Astrocyte (in vitro differentiated cells and primary cell): Measurements from ENCODE around the gene LCN10.

Source experiments
- EZH2 ChIP-seq: IDR thresholded peaks from 2 replicates; pipeline ENCODE4 v1.6.1; 2012; ENCODE audit warnings: mild to moderate bottlenecking, low read length, inconsistent platforms; ENCODE audit not compliant: insufficient read depth
- TF ChIP-seq, protein P1 (sequence below): IDR thresholded peaks from 2 replicates; pipeline ENCODE4 v1.5.1; 2011; ENCODE audit warnings: low read depth, mild to moderate bottlenecking, inconsistent platforms, low read length, moderate library complexity; ENCODE audit not compliant: insufficient read depth

DNA sequence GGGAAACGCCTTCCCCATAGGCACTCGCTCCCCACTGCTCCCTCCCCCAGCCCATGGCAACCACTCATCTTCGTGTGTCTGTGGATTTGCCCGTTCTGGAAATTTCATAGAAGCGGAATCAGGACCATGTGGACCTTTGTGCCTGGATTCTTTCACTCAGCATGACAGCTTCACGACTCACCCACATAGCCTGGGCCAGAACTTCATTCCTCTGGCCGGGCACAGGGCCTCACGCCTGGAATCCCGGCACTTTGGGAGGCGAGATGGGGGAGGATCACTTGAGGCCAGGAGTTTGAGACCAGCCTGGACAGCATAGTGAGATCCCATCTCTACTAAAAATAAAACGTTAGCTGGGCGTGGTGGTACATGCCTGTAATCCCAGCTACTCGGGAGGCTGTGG is 42.4 kb downstream of the LCN10 start:
- TF ChIP-seq EZH2 = no peak
- TF ChIP-seq, protein P1, sequence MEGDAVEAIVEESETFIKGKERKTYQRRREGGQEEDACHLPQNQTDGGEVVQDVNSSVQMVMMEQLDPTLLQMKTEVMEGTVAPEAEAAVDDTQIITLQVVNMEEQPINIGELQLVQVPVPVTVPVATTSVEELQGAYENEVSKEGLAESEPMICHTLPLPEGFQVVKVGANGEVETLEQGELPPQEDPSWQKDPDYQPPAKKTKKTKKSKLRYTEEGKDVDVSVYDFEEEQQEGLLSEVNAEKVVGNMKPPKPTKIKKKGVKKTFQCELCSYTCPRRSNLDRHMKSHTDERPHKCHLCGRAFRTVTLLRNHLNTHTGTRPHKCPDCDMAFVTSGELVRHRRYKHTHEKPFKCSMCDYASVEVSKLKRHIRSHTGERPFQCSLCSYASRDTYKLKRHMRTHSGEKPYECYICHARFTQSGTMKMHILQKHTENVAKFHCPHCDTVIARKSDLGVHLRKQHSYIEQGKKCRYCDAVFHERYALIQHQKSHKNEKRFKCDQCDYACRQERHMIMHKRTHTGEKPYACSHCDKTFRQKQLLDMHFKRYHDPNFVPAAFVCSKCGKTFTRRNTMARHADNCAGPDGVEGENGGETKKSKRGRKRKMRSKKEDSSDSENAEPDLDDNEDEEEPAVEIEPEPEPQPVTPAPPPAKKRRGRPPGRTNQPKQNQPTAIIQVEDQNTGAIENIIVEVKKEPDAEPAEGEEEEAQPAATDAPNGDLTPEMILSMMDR = no peak
